ENCODE measurements around the gene CACNA1C. TPM values are rescaled to one million over a fixed set of nuclear protein-coding genes. Genes with fewer than 3 reads are reported as not detected.

CACNA1C gene
- total RNA-seq, 1 donor from 2014 or later, result 102 TPM

GRCh38 chr12:2409656-2410265 lies 357.0 kb downstream of the CACNA1C start:
- no peak overlapping the region for H3K27ac ChIP-seq
- H3K4me1 ChIP-seq, result peaks cover 6 to 9% of the 10 kb centered on the region in 2 donors
- TF ChIP-seq CTCF (IDR thresholded peaks at IDR 0.05), result no peak
- no peaks in the 10 kb centered on the region for H3K27me3 ChIP-seq
- no peaks in the 10 kb centered on the region for H3K36me3 ChIP-seq
- intact Hi-C loops (cut with DNase I), result no loop called here
- H3K4me3 ChIP-seq, result no peak overlapping the region
- no peaks in the 10 kb centered on the region for H3K9me3 ChIP-seq
- no peak for DNase-seq (ENCODE audit: low spot score in 2 of 2)

- H3K36me3 ChIP-seq, result no peaks in the 10 kb centered on the region
- peaks cover 10 to 15% of the 10 kb centered on the region in 2 donors for H3K4me1 ChIP-seq
- intact Hi-C loops (cut with DNase I), result no loop called here
- DNase-seq (ENCODE audit: low spot score in 2 of 2), result no peak
- H3K4me3 ChIP-seq, result no peak overlapping the region
- no peak overlapping the region for H3K27ac ChIP-seq
- no peaks in the 10 kb centered on the region for H3K27me3 ChIP-seq
- no peaks in the 10 kb centered on the region for H3K9me3 ChIP-seq
- no peak for TF ChIP-seq CTCF (IDR thresholded peaks at IDR 0.05)
Observed at GRCh38 chr12:2410496-2410895, 357.7 kb downstream of the CACNA1C start.

DNA sequence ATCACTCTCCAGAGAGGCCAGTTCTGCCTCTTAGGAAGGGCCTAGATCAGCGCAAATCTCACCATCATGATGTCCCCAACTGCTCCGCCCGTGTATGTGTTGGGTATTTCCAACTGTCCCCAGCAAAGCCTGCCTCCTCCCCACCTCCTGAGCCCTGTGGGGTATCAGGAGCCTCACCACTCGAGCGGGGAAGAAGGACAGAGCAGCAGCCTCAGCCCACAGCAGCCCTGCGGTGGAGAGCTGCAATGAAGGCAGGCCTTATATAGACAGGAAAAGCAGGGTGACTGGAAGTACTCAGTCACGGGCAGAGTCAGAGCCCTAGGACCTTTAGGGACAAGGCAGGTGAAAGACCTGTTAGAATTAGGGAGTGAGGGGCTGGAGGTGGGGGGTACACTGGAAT lies 358.2 kb downstream of the CACNA1C start:
- no peak for TF ChIP-seq CTCF (IDR thresholded peaks at IDR 0.05)
- Histone ChIP-seq H3K36me3 (no peaks in the 10 kb centered on the region), H3K4me3 (no peak overlapping the region), H3K4me1 (peaks cover 10 to 20% of the 10 kb centered on the region in 2 donors), H3K9me3 (no peaks in the 10 kb centered on the region), H3K27me3 (no peaks in the 10 kb centered on the region), H3K27ac (no peak overlapping the region)
- intact Hi-C loops (cut with DNase I), result no loop called here
- no peak for DNase-seq (ENCODE audit: low spot score in 2 of 2)

DNA sequence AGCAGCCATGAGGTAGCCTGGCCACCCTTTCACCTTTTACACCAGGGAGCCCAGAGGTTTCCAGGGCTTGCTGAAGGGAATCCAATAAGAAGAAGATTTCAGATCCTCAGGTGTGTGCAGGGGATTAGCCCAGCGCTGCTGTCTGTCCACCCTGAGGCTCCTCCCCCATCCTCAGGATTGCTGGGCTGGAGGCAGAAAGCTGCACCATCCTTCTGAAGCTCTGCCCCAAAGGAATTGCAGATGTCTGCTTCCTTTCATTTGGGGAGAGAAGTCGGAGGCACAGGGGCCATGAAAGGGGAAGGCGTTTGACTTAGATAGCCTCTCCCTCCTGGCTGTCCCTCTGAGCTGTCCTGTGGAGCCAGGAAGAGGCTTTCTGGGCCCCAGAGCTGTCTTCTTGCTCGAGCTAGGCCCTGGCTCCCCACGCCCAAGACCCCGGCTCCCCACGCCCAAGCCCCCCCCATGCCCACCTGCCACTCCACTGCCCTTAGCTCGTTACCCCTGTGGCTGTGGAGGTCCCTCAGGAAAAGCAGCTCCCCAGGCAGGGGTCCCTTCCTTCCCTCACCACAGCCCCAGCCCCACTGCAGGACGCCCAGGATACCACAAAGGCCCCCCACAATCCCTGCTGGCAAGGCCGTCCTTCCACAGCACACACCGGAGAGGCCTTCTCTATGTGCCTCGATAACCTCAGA lies 359.0 kb downstream of the CACNA1C start:
- DNase-seq (ENCODE audit: low spot score in 2 of 2), result no peak
- H3K27me3 ChIP-seq, result no peaks in the 10 kb centered on the region
- no peak overlapping the region for H3K4me3 ChIP-seq
- peaks cover 10 to 22% of the 10 kb centered on the region in 2 donors for H3K4me1 ChIP-seq
- no peak overlapping the region for H3K27ac ChIP-seq
- H3K36me3 ChIP-seq, result no peaks in the 10 kb centered on the region
- no peaks in the 10 kb centered on the region for H3K9me3 ChIP-seq
- intact Hi-C loops (cut with DNase I), result no loop called here
- no peak for TF ChIP-seq CTCF (IDR thresholded peaks at IDR 0.05)

DNA sequence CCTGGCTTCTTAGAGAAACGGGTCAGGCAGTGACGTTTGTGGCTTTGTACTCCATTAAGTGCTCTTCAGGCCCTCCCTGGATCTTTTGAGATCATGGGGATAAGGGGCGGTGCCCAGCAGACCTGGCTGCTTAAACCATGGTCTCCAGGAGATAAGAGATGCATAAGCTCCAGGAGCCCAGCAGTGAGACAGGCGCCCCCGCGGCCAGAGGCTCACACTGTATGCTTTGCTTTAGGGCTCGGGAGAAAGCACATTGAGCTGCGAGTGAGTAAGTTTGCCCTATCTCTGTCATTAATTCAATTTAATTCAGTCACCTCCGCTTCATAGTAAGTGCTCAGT lies 359.5 kb downstream of the CACNA1C start:
- intact Hi-C loops (cut with DNase I), result no loop called here
- Histone ChIP-seq H3K9me3 (no peaks in the 10 kb centered on the region), H3K36me3 (no peaks in the 10 kb centered on the region), H3K4me3 (no peak overlapping the region), H3K27ac (no peak overlapping the region), H3K27me3 (no peaks in the 10 kb centered on the region), H3K4me1 (peaks cover 10 to 22% of the 10 kb centered on the region in 2 donors)
- no peak for DNase-seq (ENCODE audit: low spot score in 2 of 2)
- no peak for TF ChIP-seq CTCF (IDR thresholded peaks at IDR 0.05)
